Measurements from ENCODE around the gene ESPL1. TPM values are rescaled to one million over a fixed set of nuclear protein-coding genes. Genes with fewer than 3 reads are reported as not detected.

Gene ESPL1
- total RNA-seq, 2 donors from 2014 or later, result 33.3 to 50.7 TPM

DNA sequence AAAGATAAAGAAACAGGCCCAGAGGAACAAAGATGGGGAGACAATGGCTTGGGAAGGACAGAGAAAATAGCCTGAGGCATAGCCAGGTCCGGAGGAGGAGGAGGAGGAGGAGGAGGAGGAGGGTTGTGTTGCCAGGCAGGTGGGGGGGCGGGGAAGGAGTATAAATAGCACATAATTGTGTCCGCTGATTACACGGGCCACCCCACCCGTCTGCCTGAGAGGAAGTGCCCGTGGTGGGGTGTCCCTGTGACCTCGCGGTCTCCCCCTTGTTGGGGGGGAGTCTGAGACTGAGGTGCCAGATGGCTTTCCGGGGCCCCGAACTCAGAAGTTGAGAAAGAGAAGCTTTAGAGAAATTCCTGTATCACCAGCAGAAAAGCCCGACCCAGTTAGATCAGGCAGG, 69.9 kb downstream of the ESPL1 start:
- no peaks in the 10 kb centered on the region for H3K9me3 Mint-ChIP-seq
- H3K9ac ChIP-seq (ENCODE audit: extremely low read depth, low read length, poor library complexity, severe bottlenecking), result no peak overlapping the region
- no peak for DNase-seq
- peaks cover 10% of the 10 kb centered on the region for H3K4me1 Mint-ChIP-seq
- H3K9me3 ChIP-seq (ENCODE audit: control insufficient read depth, low read length), result no peaks in the 10 kb centered on the region
- TF ChIP-seq CTCF (conservative IDR thresholded peaks at IDR 0.05), result no peak
- no peak overlapping the region for H3K27ac ChIP-seq (ENCODE audit: low read depth, low read length)
- H3K27ac Mint-ChIP-seq, result no peak overlapping the region
- H3K4me1 ChIP-seq (ENCODE audit: control insufficient read depth, insufficient read depth, low read length), result no peaks in the 10 kb centered on the region
- H3K27me3 Mint-ChIP-seq (ENCODE audit: insufficient read depth), result peaks cover 35% of the 10 kb centered on the region
- H3K4me3 ChIP-seq (ENCODE audit: low read length), result no peak overlapping the region
- H3K27me3 ChIP-seq (ENCODE audit: control insufficient read depth, insufficient read depth, low read length, poor library complexity, severe bottlenecking), result no peaks in the 10 kb centered on the region
- H3K36me3 ChIP-seq (ENCODE audit: control insufficient read depth, insufficient read depth, low read length), result no peaks in the 10 kb centered on the region
- no peak overlapping the region for H3K4me3 Mint-ChIP-seq
- H3K36me3 Mint-ChIP-seq (ENCODE audit: low read depth), result no peaks in the 10 kb centered on the region
- WGBS, 2 experiments (ENCODE audit: insufficient coverage in 1 of 2, insufficient read length in 1 of 2), result 42 to 63% methylated on average over 8 to 11 of the region's 11 CpGs

DNA sequence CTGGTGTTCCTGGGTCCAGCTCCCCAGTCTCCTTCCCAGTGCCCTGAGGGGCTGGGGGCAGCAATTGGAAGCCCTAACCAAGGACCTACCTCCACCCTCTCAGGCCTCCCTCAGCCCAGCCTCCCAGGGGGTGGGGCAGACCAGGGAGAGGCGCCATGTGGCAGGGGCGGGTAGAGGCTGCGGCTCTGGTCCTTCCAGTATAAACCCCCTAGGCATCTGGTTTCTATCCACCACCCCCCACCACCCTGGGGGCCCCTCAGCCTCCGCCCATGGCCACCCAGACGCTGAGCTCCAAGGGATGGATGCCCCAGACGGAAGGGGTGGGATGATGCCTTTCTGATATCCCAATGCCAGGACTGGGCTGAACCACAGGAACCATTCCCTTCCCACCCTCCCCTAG, 70.8 kb downstream of the ESPL1 start:
- Histone ChIP-seq H3K9me3 (ENCODE audit: control insufficient read depth, low read length) (no peaks in the 10 kb centered on the region), H3K27ac (ENCODE audit: low read depth, low read length) (no peak overlapping the region), H3K36me3 (ENCODE audit: control insufficient read depth, insufficient read depth, low read length) (no peaks in the 10 kb centered on the region), H3K4me3 (ENCODE audit: low read length) (no peak overlapping the region), H3K9ac (ENCODE audit: extremely low read depth, low read length, poor library complexity, severe bottlenecking) (no peak overlapping the region), H3K27me3 (ENCODE audit: control insufficient read depth, insufficient read depth, low read length, poor library complexity, severe bottlenecking) (no peaks in the 10 kb centered on the region), H3K4me1 (ENCODE audit: control insufficient read depth, insufficient read depth, low read length) (no peaks in the 10 kb centered on the region)
- H3K4me1 Mint-ChIP-seq, result peaks cover 10% of the 10 kb centered on the region
- no peaks in the 10 kb centered on the region for H3K36me3 Mint-ChIP-seq (ENCODE audit: low read depth)
- no peak for TF ChIP-seq CTCF (conservative IDR thresholded peaks at IDR 0.05)
- 86 to 100% methylated on average over 1 to 6 of the region's 6 CpGs for WGBS, 2 experiments (ENCODE audit: insufficient coverage in 1 of 2, insufficient read length in 1 of 2)
- H3K27me3 Mint-ChIP-seq (ENCODE audit: insufficient read depth), result peaks cover 34% of the 10 kb centered on the region
- H3K4me3 Mint-ChIP-seq, result no peak overlapping the region
- H3K9me3 Mint-ChIP-seq, result no peaks in the 10 kb centered on the region
- no peak overlapping the region for H3K27ac Mint-ChIP-seq
- DNase-seq, result no peak

DNA sequence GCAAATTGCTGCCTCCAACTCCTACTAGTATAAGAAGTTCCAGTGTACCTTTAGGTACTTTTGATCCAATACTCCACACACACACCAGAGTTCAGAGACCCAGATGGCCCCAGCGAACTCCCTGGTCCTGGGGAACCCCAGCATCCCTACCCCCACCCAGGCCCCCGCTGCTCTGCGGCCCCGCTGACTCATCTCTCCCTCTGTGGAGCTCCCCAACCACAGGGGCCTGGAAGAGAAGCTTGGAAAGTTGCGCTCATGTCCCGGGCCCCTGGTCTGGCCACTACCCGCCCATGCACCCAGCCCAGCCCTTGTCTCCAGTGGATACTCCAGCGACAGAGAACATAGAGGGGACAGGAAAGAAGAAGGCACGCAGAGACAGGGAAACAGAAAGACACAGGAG, 72.3 kb downstream of the ESPL1 start:
- Mint-ChIP-seq H3K4me3 (no peak overlapping the region), H3K9me3 (no peaks in the 10 kb centered on the region), H3K4me1 (peaks cover 12% of the 10 kb centered on the region), H3K36me3 (ENCODE audit: low read depth) (no peaks in the 10 kb centered on the region), H3K27ac (no peak overlapping the region), H3K27me3 (ENCODE audit: insufficient read depth) (peaks cover 31% of the 10 kb centered on the region)
- WGBS, 2 experiments (ENCODE audit: insufficient coverage in 1 of 2, insufficient read length in 1 of 2), result 90 to 92% methylated on average over 4 to 9 of the region's 9 CpGs
- DNase-seq, result peak; percentile 49
- H3K4me3 ChIP-seq (ENCODE audit: low read length), result no peak overlapping the region
- no peak for TF ChIP-seq CTCF (conservative IDR thresholded peaks at IDR 0.05)
- H3K9ac ChIP-seq (ENCODE audit: extremely low read depth, low read length, poor library complexity, severe bottlenecking), result no peak overlapping the region
- H3K27ac ChIP-seq (ENCODE audit: low read depth, low read length), result no peak overlapping the region
- no peaks in the 10 kb centered on the region for H3K36me3 ChIP-seq (ENCODE audit: control insufficient read depth, insufficient read depth, low read length)
- no peaks in the 10 kb centered on the region for H3K27me3 ChIP-seq (ENCODE audit: control insufficient read depth, insufficient read depth, low read length, poor library complexity, severe bottlenecking)
- peaks cover under 1% of the 10 kb centered on the region for H3K4me1 ChIP-seq (ENCODE audit: control insufficient read depth, insufficient read depth, low read length)
- no peaks in the 10 kb centered on the region for H3K9me3 ChIP-seq (ENCODE audit: control insufficient read depth, low read length)

Other genes with a start within 250 kb of the ESPL1 start
- 10 to 100 TPM; 10.2 to 12.6 TPM for gene TNS2, start 218.2 kb upstream of the ESPL1 start, total RNA-seq
- 10 to 100 TPM; 13.0 to 18.4 TPM for gene SPRYD3, start 188.9 kb upstream of the ESPL1 start, total RNA-seq
- 10 to 100 TPM; 21.7 to 48.4 TPM for gene IGFBP6, start 170.6 kb upstream of the ESPL1 start, total RNA-seq
- gene SOAT2, start 164.8 kb upstream of the ESPL1 start, total RNA-seq, result under 1 TPM; 0.46 to 0.71 TPM
- gene ZNF740, start 87.6 kb upstream of the ESPL1 start, total RNA-seq, result 10 to 100 TPM; 54.0 to 54.6 TPM
- 10 to 100 TPM; 24.9 to 38.2 TPM for gene CSAD, start 87.4 kb upstream of the ESPL1 start, total RNA-seq
- gene ITGB7, start 61.0 kb upstream of the ESPL1 start, total RNA-seq, result 1 to 10 TPM; 1.4 TPM
- 10 to 100 TPM; 19.5 to 26.8 TPM for gene RARG, start 36.1 kb upstream of the ESPL1 start, total RNA-seq
- gene PFDN5, start 27.2 kb downstream of the ESPL1 start, total RNA-seq, result 100 to 1,000 TPM; 322 to 403 TPM
- 10 to 100 TPM; 55.3 to 74.2 TPM for gene MYG1, start 31.4 kb downstream of the ESPL1 start, total RNA-seq
- 10 to 100 TPM; 69.4 to 82.4 TPM for gene AAAS, start 53.3 kb downstream of the ESPL1 start, total RNA-seq
- gene SP7, start 68.1 kb downstream of the ESPL1 start, total RNA-seq, result not detected
- gene SP1, start 111.9 kb downstream of the ESPL1 start, total RNA-seq, result 10 to 100 TPM; 91.2 to 99.5 TPM
- gene AMHR2, start 155.6 kb downstream of the ESPL1 start, total RNA-seq, result 10 to 100 TPM; 17.1 to 23.6 TPM
- gene PRR13, start 173.4 kb downstream of the ESPL1 start, total RNA-seq, result 100 to 1,000 TPM; 184 to 209 TPM
- gene PCBP2, start 183.8 kb downstream of the ESPL1 start, total RNA-seq, result 1,000 to 10,000 TPM; 1,281 to 1,338 TPM
- gene MAP3K12, start 231.2 kb downstream of the ESPL1 start, total RNA-seq, result 1 to 10 TPM; 5.5 to 8.1 TPM
- 10 to 100 TPM; 48.4 to 60.3 TPM for gene TARBP2, start 233.0 kb downstream of the ESPL1 start, total RNA-seq
- gene NPFF, start 239.2 kb downstream of the ESPL1 start, total RNA-seq, result not detected

Measured in endodermal cell (in vitro differentiated cells).